NCI-H774 (cell line): ENCODE data around the gene SPOCD1.
A peak's percentile ranks its signal among the peaks of the same experiment; 100 is the strongest.

Source experiments
- DNase-seq: peaks from one replicate; lab custom pipeline; 2025; lab: John Stamatoyannopoulos, UW

The SPOCD1 gene

GRCh38 chr1:31815752-31816500, at the start of gene SPOCD1:
TSS of gene SPOCD1 (minus strand) at chr1:31816022. CDS start at chr1:31815333, 689 bp downstream.
- peak; percentile 97 for DNase-seq

DNA sequence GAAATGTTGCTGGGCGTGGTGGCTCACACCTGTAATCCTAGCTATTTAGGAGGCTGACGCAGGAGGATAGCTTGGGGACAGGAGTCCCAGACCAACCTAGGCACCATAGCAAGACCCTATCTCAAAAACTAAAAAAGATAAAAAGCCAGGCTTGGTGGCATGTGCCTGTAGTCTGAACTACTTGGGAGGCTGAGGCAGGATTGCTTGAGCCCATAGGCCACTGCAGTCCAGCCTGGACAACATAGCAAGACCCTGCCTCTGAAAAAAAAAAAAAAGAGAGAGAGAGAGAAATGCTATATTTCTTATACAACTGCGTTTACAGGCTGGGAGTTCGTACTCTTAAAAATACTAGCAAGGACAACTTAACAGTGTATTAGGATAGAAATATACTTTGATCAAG, 46.2 kb upstream of the SPOCD1 start:
- no peak for DNase-seq

DNA sequence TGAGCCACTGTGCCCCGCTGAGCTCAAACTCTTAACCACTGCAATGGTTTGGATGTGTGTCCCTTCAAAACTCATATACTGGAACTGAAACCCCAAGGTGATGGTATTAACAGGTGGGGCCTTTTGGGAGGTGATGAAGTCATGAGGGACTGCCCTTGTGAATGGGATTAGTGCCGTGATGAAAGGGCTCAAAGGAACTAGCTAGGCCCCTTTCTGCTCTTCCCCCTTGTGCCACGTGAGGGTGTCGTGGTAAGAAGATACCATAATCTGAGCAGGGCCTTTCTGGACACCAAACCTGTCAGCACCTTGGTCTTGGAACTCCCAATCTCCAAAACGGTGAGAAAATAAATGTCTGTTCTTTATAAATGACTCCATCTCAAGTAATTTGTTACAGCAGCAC, 45.5 kb upstream of the SPOCD1 start:
- DNase-seq, result no peak

GRCh38 chr1:31860581-31860980, 44.8 kb upstream of the SPOCD1 start:
- DNase-seq, result no peak

DNA sequence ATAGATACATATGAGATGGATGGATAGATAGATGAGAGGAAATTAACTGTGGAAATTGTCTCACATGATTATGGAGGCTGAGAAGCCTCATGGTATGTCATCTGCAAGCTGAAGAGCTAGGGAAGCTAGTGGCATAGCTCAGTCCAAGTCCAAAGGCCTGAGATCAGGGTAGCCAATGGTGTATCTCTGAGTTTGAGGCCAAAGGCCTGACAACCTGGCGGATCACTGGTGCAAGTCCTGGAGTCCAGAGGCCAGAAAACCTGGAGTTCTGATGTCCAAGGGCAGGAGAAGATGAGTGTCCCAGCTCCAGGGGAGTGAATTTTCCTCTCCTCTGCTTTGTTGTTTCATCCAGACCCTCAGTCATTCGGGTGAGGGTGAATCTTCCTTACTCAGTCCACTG, 43.9 kb upstream of the SPOCD1 start:
- no peak for DNase-seq

GRCh38 chr1:31859044-31859443, 43.2 kb upstream of the SPOCD1 start:
- DNase-seq, result no peak

GRCh38 chr1:31857863-31858262, 42.0 kb upstream of the SPOCD1 start:
- no peak for DNase-seq

GRCh38 chr1:31856140-31856539, 40.3 kb upstream of the SPOCD1 start:
- no peak for DNase-seq

- peak; percentile 28 for DNase-seq
These were observed 39.4 kb upstream of the SPOCD1 start for GRCh38 chr1:31855038-31855845.

- no peak for DNase-seq
These were observed 33.8 kb upstream of the SPOCD1 start for GRCh38 chr1:31849653-31850052.

DNA sequence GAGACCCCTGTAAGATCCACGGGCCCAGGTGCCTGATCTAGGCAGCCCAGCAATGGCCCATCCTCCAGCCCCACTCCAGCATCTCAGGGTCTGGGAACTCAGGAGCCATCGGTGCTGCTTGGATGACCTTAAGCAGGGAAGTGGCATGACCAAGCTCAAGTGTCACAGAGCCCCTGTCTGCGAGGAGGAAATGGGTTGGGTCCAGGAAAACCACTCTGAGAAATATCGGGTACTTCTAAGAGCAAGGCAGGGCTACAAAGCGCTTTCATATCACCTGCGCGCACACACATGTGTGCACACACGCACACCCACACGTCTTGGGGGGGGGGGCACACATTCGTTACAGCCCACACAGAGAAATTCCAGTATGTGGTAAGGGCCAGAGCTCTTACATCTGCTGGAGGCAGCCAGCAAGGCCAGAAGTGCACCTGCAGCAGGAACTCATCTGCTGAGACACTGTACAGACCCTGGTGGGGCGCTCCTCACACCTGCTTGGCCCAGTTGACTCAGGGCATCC, 32.6 kb upstream of the SPOCD1 start:
- DNase-seq, result no peak

DNA sequence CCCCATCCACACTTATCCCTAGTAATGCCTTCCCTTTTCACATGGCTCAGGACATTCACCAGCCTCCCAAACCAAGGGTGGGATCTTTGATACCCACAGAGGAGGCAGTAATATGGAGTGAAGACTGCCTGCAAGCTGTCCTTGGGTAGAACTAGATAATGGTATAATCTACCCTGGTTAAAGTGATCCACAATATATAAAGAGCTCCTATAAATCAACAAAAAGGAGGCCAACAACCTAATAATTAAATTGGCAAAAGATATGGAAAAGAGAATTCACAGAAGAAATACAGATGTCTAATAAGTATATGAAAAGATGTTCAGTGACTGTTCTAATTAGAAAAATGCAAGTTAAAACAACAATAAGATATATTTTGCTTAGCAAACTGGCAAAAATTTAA, 30.7 kb upstream of the SPOCD1 start:
- DNase-seq, result no peak

- peak; percentile 16 for DNase-seq
These were observed 27.7 kb upstream of the SPOCD1 start for GRCh38 chr1:31843506-31843905.

DNA sequence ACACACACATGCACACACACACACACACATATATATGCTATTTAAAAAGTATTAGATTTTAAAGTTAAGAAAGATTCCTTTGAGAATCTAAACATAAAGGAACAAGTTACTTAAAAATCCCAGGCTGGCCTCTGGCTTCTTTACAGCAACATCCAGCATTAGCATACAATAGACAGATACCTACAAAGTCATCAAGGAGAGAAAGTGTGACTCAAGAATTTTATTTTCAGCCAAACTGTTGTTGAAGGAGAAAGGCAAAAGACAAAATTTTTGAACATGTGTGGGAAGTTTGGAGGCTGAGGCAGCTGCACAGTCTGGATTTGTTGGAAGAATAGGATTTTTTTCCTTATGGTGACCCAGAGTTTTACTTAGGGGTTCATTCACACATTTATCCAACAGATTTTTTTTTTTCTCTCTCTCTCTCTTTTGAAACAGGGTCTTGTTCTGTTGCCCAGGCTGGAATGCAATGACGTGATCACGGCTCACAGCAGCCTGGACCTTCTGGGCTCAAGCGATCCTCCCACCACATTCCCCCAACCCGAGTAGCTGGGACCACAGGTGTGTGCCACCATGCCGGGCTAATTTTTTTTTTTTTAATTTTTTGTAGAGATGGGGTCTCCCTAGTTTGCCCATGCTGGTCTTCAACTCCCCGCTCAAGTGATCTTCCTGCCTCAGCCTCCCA, 24.0 kb upstream of the SPOCD1 start:
- no peak for DNase-seq

GRCh38 chr1:31837451-31838158, 21.8 kb upstream of the SPOCD1 start:
- DNase-seq, result no peak

GRCh38 chr1:31836638-31837037, 20.8 kb upstream of the SPOCD1 start:
- no peak for DNase-seq

GRCh38 chr1:31835415-31835814, 19.6 kb upstream of the SPOCD1 start:
- DNase-seq, result no peak

DNA sequence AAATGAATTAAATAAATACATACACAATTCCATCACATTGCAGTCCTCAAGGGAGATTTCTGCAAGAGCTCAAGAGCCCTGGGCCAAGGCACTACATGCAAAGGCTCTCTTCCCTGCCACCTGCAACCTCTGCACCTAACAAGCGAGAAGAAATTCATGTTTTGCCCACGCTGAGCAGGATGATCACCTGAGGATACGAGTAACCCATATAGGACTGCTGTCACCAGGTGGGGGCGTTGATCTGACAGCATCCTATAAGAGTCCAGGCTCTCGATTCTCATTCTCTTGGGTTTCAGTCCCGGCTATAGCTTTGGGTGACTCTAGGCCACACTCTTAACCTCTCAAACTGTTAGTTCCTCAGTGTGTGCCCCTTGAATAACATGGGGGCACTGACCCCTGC, 18.7 kb upstream of the SPOCD1 start:
- DNase-seq, result no peak

GRCh38 chr1:31831397-31832378, 15.9 kb upstream of the SPOCD1 start:
- no peak for DNase-seq

- peak; percentile 67 for DNase-seq
These were observed 14.7 kb upstream of the SPOCD1 start for GRCh38 chr1:31830511-31830910.

GRCh38 chr1:31830065-31830464, 14.2 kb upstream of the SPOCD1 start:
- no peak for DNase-seq
